ENCODE data around the gene ARHGEF17. TPM values are rescaled to one million over a fixed set of nuclear protein-coding genes. Genes with fewer than 3 reads are reported as not detected.

The ARHGEF17 gene
- total and polyA plus RNA-seq, 3 experiments from 2014 or later = not detected

DNA sequence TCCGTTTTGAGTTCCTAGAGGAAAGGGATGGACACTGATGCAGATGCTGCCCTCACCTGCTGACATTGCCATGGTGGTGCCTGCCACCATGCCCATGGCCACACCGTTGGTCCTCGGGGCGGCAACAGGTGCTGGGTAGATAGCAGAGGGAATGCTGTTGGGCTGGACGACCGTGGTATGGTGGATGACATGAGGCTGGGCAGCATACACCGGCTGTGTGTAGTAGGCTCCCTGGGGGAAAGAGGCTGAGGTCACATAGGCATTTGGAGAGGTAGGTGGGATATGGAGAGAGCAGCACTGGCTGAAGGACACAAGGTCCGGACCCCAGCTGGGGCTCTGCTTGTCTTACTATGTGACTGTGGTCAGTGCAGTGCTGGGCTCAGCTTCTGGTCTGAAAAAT is 101.4 kb downstream of the ARHGEF17 start:
- no peak overlapping the region for H3K4me3 ChIP-seq (ENCODE audit: low read length)
- no peaks in the 10 kb centered on the region for H3K9me3 Mint-ChIP-seq
- H3K36me3 Mint-ChIP-seq = peaks cover 0 to 61% (median 7%) of the 10 kb centered on the region in 3 donors
- no peaks in the 10 kb centered on the region for H3K27me3 ChIP-seq (ENCODE audit: insufficient read depth, low read length, poor library complexity, severe bottlenecking)
- H3K27ac ChIP-seq (ENCODE audit: low read depth, low read length) = no peak overlapping the region
- H3K27ac Mint-ChIP-seq = peak overlapping the region in 2 of 8 donors; percentile 5 to 47
- no peaks in the 10 kb centered on the region for H3K27me3 Mint-ChIP-seq
- no peaks in the 10 kb centered on the region for H3K36me3 ChIP-seq (ENCODE audit: insufficient read depth, low read length)
- H3K4me3 Mint-ChIP-seq = no peak overlapping the region
- POLR2A ChIA-PET = no interaction called here
- H3K4me1 ChIP-seq (ENCODE audit: insufficient read depth, low read length) = no peaks in the 10 kb centered on the region
- no peak for DNase-seq
- H3K9me3 ChIP-seq (ENCODE audit: low read length) = no peaks in the 10 kb centered on the region
- CTCF ChIA-PET = interaction anchor here (1.1 kb wide), 1 partner anchor 13 kb away, joined by 3 read pairs; no protein-coding TSS in a partner anchor
- no peaks in the 10 kb centered on the region for H3K4me1 Mint-ChIP-seq

DNA sequence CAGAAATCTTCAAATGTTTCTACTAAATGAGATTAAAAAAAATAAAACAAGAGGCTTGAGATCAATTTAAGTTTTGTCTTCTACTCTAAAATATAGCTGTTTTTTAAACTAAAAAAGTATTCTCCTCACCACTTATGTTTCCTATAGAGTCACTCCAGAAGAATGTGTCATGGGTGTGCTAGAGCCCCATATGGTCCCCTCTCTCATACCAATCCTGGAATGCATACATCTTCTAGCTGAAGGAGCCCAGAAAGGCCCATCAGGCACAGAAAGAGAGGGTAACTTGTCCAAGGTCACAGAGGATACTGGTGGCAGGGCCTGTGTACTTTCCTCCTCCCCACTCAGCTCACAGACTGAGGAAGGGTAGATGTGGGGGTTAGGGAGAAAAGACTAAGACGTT is 102.6 kb downstream of the ARHGEF17 start:
- Histone ChIP-seq H3K4me1 (ENCODE audit: insufficient read depth, low read length) (peaks cover 3% of the 10 kb centered on the region), H3K27me3 (ENCODE audit: insufficient read depth, low read length, poor library complexity, severe bottlenecking) (no peaks in the 10 kb centered on the region), H3K36me3 (ENCODE audit: insufficient read depth, low read length) (no peaks in the 10 kb centered on the region), H3K9me3 (ENCODE audit: low read length) (no peaks in the 10 kb centered on the region), H3K27ac (ENCODE audit: low read depth, low read length) (no peak overlapping the region), H3K4me3 (ENCODE audit: low read length) (no peak overlapping the region)
- H3K9me3 Mint-ChIP-seq = no peaks in the 10 kb centered on the region
- POLR2A ChIA-PET = no interaction called here
- H3K36me3 Mint-ChIP-seq = peaks cover 0 to 54% (median 7%) of the 10 kb centered on the region in 3 donors
- no peak for DNase-seq
- H3K4me3 Mint-ChIP-seq = no peak overlapping the region
- H3K4me1 Mint-ChIP-seq = peaks cover 3 to 7% (median 7%) of the 10 kb centered on the region in 3 donors
- CTCF ChIA-PET = interaction anchor here (0.9 to 1.1 kb wide), 3 partner anchors 12 to 60 kb away, joined by 3 read pairs; no protein-coding TSS in a partner anchor
- H3K27ac Mint-ChIP-seq = peak overlapping the region in 2 of 8 donors; percentile 61 to 62
- no peaks in the 10 kb centered on the region for H3K27me3 Mint-ChIP-seq

DNA sequence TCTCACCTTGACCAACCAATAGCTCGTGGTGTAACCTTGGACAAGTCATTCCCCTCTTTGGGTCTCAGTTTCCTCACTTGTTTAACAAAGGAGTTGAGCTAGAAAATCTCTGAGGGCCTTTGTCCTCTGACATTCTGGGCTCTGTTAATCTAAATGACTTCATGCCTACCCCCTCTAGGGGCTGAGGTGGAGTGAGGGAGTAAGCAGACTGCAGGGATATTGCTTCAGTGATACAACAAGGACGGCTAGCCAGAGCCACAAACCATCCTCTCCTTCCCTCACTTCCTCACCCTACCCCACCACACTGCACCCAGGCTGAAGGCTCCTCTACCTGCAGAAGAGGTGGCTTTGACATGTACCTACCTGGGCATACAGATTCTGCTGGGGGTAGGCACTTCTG is 103.0 kb downstream of the ARHGEF17 start:
- no peak overlapping the region for H3K27ac ChIP-seq (ENCODE audit: low read depth, low read length)
- peaks cover 4% of the 10 kb centered on the region for H3K4me1 ChIP-seq (ENCODE audit: insufficient read depth, low read length)
- POLR2A ChIA-PET = interaction anchor here (0.6 kb wide), 1 partner anchor 28 kb away, joined by 4 read pairs; no protein-coding TSS in a partner anchor
- peaks cover 4 to 11% (median 7%) of the 10 kb centered on the region in 3 donors for H3K4me1 Mint-ChIP-seq
- H3K27me3 Mint-ChIP-seq = no peaks in the 10 kb centered on the region
- no peak overlapping the region for H3K4me3 Mint-ChIP-seq
- H3K36me3 Mint-ChIP-seq = peaks cover 0 to 52% (median 7%) of the 10 kb centered on the region in 3 donors
- H3K4me3 ChIP-seq (ENCODE audit: low read length) = no peak overlapping the region
- CTCF ChIA-PET = interaction anchor here (0.9 to 1.3 kb wide), 3 partner anchors 8 to 60 kb away, joined by 3 read pairs; no protein-coding TSS in a partner anchor
- no peaks in the 10 kb centered on the region for H3K36me3 ChIP-seq (ENCODE audit: insufficient read depth, low read length)
- H3K9me3 Mint-ChIP-seq = no peaks in the 10 kb centered on the region
- no peak for DNase-seq
- H3K27ac Mint-ChIP-seq = peak overlapping the region in 1 of 8 donors; percentile 61
- H3K27me3 ChIP-seq (ENCODE audit: insufficient read depth, low read length, poor library complexity, severe bottlenecking) = no peaks in the 10 kb centered on the region
- no peaks in the 10 kb centered on the region for H3K9me3 ChIP-seq (ENCODE audit: low read length)

DNA sequence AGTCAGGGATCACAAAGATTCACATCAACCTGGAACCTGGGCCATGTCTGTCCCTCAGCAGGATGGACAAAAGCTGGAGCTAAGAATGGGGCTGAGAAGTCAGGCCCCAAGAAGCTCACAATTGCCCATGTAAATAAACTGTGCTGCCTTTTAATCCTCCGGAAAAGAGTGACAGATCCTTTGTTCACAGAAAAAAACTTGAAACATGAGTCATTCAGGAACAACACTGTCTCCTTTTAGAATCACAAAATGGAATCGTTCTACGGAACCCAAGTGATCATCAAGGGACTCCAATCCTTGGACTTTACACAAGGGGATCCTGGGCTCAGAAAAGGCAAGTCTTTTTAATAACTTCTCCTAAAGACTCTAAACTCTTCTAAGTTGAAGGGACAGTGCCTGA is 104.2 kb downstream of the ARHGEF17 start:
- H3K27ac Mint-ChIP-seq = peak overlapping the region in 2 of 8 donors; percentile 49 to 51
- H3K27me3 ChIP-seq (ENCODE audit: insufficient read depth, low read length, poor library complexity, severe bottlenecking) = no peaks in the 10 kb centered on the region
- H3K4me3 ChIP-seq (ENCODE audit: low read length) = no peak overlapping the region
- no peaks in the 10 kb centered on the region for H3K36me3 ChIP-seq (ENCODE audit: insufficient read depth, low read length)
- no peaks in the 10 kb centered on the region for H3K9me3 Mint-ChIP-seq
- ChIA-PET CTCF (interaction anchor here (1.3 kb wide), 1 partner anchor 9 kb away, joined by 3 read pairs; no protein-coding TSS in a partner anchor), POLR2A (no interaction called here)
- no peak overlapping the region for H3K27ac ChIP-seq (ENCODE audit: low read depth, low read length)
- H3K4me3 Mint-ChIP-seq = no peak overlapping the region
- DNase-seq = no peak
- no peaks in the 10 kb centered on the region for H3K9me3 ChIP-seq (ENCODE audit: low read length)
- H3K4me1 Mint-ChIP-seq = peaks cover 4 to 11% (median 7%) of the 10 kb centered on the region in 3 donors
- H3K27me3 Mint-ChIP-seq = no peaks in the 10 kb centered on the region
- peaks cover 0 to 49% (median 10%) of the 10 kb centered on the region in 3 donors for H3K36me3 Mint-ChIP-seq
- peaks cover 4% of the 10 kb centered on the region for H3K4me1 ChIP-seq (ENCODE audit: insufficient read depth, low read length)

- DNase-seq = no peak
- no peak overlapping the region for H3K4me3 ChIP-seq (ENCODE audit: low read length)
- Mint-ChIP-seq H3K27ac (peak overlapping the region in 2 of 8 donors; percentile 20 to 58), H3K27me3 (no peaks in the 10 kb centered on the region), H3K36me3 (peaks cover 3 to 47% (median 13%) of the 10 kb centered on the region in 3 donors), H3K4me1 (peaks cover 4 to 11% (median 7%) of the 10 kb centered on the region in 3 donors), H3K4me3 (no peak overlapping the region), H3K9me3 (no peaks in the 10 kb centered on the region)
- H3K9me3 ChIP-seq (ENCODE audit: low read length) = no peaks in the 10 kb centered on the region
- ChIA-PET POLR2A (interaction anchor here (0.7 kb wide), 1 partner anchor 44 kb away, joined by 3 read pairs; no protein-coding TSS in a partner anchor), CTCF (no interaction called here)
- H3K36me3 ChIP-seq (ENCODE audit: insufficient read depth, low read length) = no peaks in the 10 kb centered on the region
- H3K27ac ChIP-seq (ENCODE audit: low read depth, low read length) = no peak overlapping the region
- H3K27me3 ChIP-seq (ENCODE audit: insufficient read depth, low read length, poor library complexity, severe bottlenecking) = no peaks in the 10 kb centered on the region
- H3K4me1 ChIP-seq (ENCODE audit: insufficient read depth, low read length) = peaks cover 4% of the 10 kb centered on the region
Measured at GRCh38 chr11:73413256-73413655, 105.2 kb downstream of the ARHGEF17 start.

DNA sequence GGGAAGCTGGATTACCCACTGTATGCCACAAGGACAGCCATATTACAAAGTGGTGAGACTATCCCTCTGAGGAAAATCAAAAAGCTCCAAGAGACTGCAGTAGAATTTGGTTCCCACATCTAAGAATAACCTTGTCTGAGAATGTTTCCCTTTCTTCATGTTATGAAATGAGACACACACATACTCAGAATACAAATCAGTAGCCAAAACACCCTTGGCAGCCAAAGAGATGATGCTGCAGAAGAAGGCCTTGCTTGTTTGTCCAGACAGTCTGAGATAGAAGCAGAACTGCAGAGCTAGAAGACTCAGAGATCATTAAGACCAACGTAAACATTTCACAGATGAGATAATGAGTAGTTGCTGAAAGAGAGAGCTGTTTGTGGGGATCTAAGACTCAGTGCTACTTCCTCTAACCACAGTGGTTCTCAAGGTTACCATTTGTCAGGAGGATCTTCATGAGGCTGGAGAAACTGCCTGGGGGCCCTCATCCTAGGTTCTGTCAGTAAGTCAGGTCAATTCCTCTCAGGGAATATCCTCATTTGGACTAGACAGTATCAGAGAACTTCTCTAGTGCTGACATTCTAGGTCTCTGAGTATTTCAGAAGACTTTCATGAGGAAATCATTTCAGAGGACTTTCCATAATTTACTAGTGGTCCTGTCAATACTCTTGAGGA is 107.0 kb downstream of the ARHGEF17 start:
- Mint-ChIP-seq H3K9me3 (no peaks in the 10 kb centered on the region), H3K36me3 (peaks cover 5 to 46% (median 17%) of the 10 kb centered on the region in 3 donors), H3K27me3 (no peaks in the 10 kb centered on the region), H3K4me1 (peaks cover 4 to 11% (median 7%) of the 10 kb centered on the region in 3 donors), H3K4me3 (peak overlapping the region in 1 of 7 donors; percentile 25), H3K27ac (peak overlapping the region in 5 of 8 donors; percentile 28 to 89 (median 67))
- POLR2A ChIA-PET = no interaction called here
- Histone ChIP-seq H3K36me3 (ENCODE audit: insufficient read depth, low read length) (no peaks in the 10 kb centered on the region), H3K4me1 (ENCODE audit: insufficient read depth, low read length) (peaks cover 4% of the 10 kb centered on the region), H3K27me3 (ENCODE audit: insufficient read depth, low read length, poor library complexity, severe bottlenecking) (no peaks in the 10 kb centered on the region), H3K9me3 (ENCODE audit: low read length) (no peaks in the 10 kb centered on the region), H3K27ac (ENCODE audit: low read depth, low read length) (no peak overlapping the region), H3K4me3 (ENCODE audit: low read length) (no peak overlapping the region)
- no peak for DNase-seq
- CTCF ChIA-PET = interaction anchor here (0.8 kb wide), 2 partner anchors 13 to 64 kb away, joined by 3 to 4 read pairs; no protein-coding TSS in a partner anchor

DNA sequence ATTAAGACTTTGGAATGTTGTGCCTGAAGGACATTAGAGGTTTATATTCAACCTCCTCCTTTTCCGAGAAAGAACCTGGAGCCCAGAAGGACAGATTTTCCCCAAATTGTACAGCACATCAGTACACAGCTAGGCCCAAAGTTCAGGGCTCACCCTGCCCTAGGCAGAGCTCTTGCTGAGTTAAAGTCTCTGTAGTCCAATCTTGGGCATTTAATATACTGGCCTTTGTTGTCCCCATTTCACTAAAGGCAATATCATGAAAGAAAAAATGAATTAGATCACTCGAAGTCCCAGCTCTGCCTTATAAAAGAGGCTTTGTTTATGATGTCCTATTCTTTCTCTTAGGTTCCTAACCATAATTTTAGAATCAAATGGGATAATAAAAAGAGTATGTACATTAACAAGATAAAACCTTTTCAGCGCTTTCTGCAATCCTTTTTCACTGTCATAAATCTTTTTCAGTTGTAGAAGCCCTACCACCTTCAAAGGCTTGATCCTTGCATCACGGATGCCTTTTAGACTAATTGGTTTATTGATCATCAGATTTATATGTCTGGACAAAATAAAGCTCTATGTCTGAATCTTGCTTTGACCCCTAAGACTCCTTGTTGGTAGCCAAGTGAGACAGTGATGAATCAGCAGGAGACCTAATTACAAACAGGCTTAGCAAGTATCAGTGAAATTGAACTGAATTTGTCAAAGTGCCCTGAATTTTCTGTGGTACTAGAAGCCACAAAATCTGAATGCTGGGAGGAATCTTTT is 108.0 kb downstream of the ARHGEF17 start:
- Histone ChIP-seq H3K4me1 (ENCODE audit: insufficient read depth, low read length) (peaks cover 4% of the 10 kb centered on the region), H3K27me3 (ENCODE audit: insufficient read depth, low read length, poor library complexity, severe bottlenecking) (no peaks in the 10 kb centered on the region), H3K36me3 (ENCODE audit: insufficient read depth, low read length) (no peaks in the 10 kb centered on the region), H3K9me3 (ENCODE audit: low read length) (no peaks in the 10 kb centered on the region), H3K4me3 (ENCODE audit: low read length) (no peak overlapping the region), H3K27ac (ENCODE audit: low read depth, low read length) (no peak overlapping the region)
- H3K9me3 Mint-ChIP-seq = no peaks in the 10 kb centered on the region
- no peak overlapping the region for H3K4me3 Mint-ChIP-seq
- no peaks in the 10 kb centered on the region for H3K27me3 Mint-ChIP-seq
- peaks cover 4 to 11% (median 7%) of the 10 kb centered on the region in 3 donors for H3K4me1 Mint-ChIP-seq
- ChIA-PET CTCF (interaction anchor here (0.8 to 0.9 kb wide), 3 partner anchors 9 to 65 kb away, joined by 3 to 4 read pairs (median 3); no protein-coding TSS in a partner anchor), POLR2A (no interaction called here)
- DNase-seq = no peak
- peak overlapping the region in 4 of 8 donors; percentile 27 to 78 (median 42) for H3K27ac Mint-ChIP-seq
- peaks cover 5 to 45% (median 15%) of the 10 kb centered on the region in 3 donors for H3K36me3 Mint-ChIP-seq

Data from CD8-positive, alpha-beta memory T cell (primary cell).